Adrenal gland (tissue), 5 donors: Measurements from ENCODE around the gene ARVCF.

Experiments
- POLR2A ChIP-seq, 2 donors: fragments of 450-650 bp; IDR thresholded peaks; one replicate each; pipeline ENCODE4 v1.6.1; 2017; ENCODE audit warnings: antibody characterized with exemption in 2 of 2, mild to moderate bottlenecking in 2 of 2, moderate library complexity in 1 of 2
- TF ChIP-seq, protein P1 (sequence below), 6 experiments: fragments of 450-650 bp in 4 of 6; fragments of 200-600 bp in 2 of 6; sonication (generic) in 1 of 6; IDR thresholded peaks; 1 replicate in 5 of 6; 2 replicates in 1 of 6; pipeline versions ENCODE4 v1.5.1 to v1.8.0; 2016 to 2021; ENCODE audit warnings: antibody characterized with exemption in 6 of 6, mild to moderate bottlenecking in 2 of 6, moderate library complexity in 1 of 6
- donor health status: DM: no; HTN: no; CAD: no.

DNA sequence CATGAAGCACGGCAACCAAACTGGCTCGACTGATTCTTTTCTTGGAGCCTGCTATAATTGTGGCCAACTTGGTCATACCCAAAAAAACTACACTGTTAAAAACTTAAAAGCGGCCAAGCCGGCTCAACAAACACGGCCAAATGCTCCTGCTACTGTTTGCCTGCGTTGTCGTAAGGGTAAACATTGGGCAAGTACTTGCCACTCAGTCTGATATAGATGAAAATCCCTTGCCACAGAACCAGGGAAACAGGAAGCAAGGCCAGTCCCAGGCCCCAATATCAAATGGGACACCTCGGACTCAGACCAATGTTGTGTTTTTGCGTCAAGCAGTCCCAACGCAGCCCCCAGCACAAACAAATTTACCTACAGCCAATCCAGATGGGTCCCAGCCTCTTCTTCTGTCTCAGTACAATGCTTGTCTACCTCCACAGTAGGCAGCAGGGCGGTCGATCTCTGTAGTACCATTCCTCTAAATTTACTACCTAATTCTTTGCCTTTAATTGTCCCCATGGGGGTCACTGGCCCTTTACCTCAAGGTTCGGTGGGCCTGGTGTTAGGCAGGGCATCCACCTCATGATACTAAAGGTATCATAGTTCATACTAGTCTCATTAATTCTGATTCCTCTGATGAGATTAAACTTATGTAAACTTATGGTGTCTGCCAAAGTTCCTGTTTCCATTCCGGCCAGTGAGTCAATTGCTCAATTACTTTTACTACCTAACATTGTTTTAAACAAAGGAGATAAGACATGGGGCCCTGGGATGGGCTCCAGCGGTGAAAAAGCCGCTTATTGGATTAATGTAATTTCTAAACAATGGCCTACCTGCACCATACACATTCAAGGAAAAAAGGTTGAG, 78.8 kb downstream of the ARVCF start:
- TF ChIP-seq, protein P1, sequence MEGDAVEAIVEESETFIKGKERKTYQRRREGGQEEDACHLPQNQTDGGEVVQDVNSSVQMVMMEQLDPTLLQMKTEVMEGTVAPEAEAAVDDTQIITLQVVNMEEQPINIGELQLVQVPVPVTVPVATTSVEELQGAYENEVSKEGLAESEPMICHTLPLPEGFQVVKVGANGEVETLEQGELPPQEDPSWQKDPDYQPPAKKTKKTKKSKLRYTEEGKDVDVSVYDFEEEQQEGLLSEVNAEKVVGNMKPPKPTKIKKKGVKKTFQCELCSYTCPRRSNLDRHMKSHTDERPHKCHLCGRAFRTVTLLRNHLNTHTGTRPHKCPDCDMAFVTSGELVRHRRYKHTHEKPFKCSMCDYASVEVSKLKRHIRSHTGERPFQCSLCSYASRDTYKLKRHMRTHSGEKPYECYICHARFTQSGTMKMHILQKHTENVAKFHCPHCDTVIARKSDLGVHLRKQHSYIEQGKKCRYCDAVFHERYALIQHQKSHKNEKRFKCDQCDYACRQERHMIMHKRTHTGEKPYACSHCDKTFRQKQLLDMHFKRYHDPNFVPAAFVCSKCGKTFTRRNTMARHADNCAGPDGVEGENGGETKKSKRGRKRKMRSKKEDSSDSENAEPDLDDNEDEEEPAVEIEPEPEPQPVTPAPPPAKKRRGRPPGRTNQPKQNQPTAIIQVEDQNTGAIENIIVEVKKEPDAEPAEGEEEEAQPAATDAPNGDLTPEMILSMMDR (IDR thresholded peaks at IDR 0.05) = no peak
- no peak for TF ChIP-seq POLR2A (IDR thresholded peaks at IDR 0.05)
